ENCODE data around the gene TF.

Gene TF

GRCh38 chr3:133827684-133828083, 81.5 kb downstream of the TF start:
- no peak for DNase-seq (ENCODE audit: low spot score)
- TF ChIP-seq, protein P1, sequence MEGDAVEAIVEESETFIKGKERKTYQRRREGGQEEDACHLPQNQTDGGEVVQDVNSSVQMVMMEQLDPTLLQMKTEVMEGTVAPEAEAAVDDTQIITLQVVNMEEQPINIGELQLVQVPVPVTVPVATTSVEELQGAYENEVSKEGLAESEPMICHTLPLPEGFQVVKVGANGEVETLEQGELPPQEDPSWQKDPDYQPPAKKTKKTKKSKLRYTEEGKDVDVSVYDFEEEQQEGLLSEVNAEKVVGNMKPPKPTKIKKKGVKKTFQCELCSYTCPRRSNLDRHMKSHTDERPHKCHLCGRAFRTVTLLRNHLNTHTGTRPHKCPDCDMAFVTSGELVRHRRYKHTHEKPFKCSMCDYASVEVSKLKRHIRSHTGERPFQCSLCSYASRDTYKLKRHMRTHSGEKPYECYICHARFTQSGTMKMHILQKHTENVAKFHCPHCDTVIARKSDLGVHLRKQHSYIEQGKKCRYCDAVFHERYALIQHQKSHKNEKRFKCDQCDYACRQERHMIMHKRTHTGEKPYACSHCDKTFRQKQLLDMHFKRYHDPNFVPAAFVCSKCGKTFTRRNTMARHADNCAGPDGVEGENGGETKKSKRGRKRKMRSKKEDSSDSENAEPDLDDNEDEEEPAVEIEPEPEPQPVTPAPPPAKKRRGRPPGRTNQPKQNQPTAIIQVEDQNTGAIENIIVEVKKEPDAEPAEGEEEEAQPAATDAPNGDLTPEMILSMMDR (conservative IDR thresholded peaks at IDR 0.05; ENCODE audit: low read depth) = no peak
- ChIA-PET CTCF (no interaction called here), POLR2A (ENCODE audit: low non-redundant PET) (no interaction called here)
- no peak overlapping the region for H3K27ac ChIP-seq

DNA sequence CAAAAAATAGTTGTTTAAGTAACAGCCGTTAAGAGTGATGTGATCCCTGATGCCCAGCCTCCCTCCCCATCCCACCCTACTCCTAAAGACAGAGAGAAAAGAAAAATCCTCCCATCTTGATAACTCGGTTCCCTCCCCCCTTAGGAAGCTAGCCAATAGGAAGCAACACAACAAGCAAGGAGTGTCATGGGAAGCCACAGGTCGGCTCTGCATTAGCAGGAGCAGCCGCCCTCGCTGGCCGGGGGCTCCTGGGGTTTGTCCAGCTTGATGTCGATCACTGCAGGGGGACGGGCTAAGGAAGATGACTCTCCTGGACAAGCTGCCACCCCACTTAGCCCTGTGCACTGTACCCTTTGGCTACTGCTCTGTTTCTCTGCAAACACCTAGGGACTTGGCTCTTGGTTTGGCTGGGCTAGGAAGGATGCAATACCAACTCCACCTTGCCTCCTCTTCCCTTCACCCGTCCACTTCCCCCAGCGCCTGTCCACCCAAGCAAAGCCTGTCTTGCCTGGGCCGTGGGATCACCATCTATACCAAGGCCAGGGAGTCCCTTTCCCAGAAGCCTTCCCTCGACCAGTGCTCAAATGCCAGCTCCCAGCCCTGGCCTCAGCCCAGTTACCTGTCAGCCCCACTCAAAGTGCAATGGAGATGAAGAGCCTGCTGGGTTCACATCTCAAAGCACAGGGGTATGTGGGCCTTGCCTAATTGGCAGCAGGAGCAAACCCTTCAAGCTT, 82.5 kb downstream of the TF start:
- TF ChIP-seq, protein P1 (conservative IDR thresholded peaks at IDR 0.05; ENCODE audit: low read depth) = no peak
- no peak overlapping the region for H3K27ac ChIP-seq
- DNase-seq (ENCODE audit: low spot score) = no peak
- ChIA-PET POLR2A (ENCODE audit: low non-redundant PET) (no interaction called here), CTCF (no interaction called here)

- TF ChIP-seq, protein P1 (conservative IDR thresholded peaks at IDR 0.05; ENCODE audit: low read depth) = no peak
- no peak for DNase-seq (ENCODE audit: low spot score)
- CTCF ChIA-PET = no interaction called here
- no peak overlapping the region for H3K27ac ChIP-seq
- POLR2A ChIA-PET (ENCODE audit: low non-redundant PET) = no interaction called here
Measured at GRCh38 chr3:133829310-133829707, 83.1 kb downstream of the TF start.

- ChIA-PET POLR2A (ENCODE audit: low non-redundant PET) (no interaction called here), CTCF (no interaction called here)
- H3K27ac ChIP-seq = no peak overlapping the region
- TF ChIP-seq, protein P1 (conservative IDR thresholded peaks at IDR 0.05; ENCODE audit: low read depth) = no peak
- no peak for DNase-seq (ENCODE audit: low spot score)
Measured at GRCh38 chr3:133830071-133830470, 83.9 kb downstream of the TF start.

DNA sequence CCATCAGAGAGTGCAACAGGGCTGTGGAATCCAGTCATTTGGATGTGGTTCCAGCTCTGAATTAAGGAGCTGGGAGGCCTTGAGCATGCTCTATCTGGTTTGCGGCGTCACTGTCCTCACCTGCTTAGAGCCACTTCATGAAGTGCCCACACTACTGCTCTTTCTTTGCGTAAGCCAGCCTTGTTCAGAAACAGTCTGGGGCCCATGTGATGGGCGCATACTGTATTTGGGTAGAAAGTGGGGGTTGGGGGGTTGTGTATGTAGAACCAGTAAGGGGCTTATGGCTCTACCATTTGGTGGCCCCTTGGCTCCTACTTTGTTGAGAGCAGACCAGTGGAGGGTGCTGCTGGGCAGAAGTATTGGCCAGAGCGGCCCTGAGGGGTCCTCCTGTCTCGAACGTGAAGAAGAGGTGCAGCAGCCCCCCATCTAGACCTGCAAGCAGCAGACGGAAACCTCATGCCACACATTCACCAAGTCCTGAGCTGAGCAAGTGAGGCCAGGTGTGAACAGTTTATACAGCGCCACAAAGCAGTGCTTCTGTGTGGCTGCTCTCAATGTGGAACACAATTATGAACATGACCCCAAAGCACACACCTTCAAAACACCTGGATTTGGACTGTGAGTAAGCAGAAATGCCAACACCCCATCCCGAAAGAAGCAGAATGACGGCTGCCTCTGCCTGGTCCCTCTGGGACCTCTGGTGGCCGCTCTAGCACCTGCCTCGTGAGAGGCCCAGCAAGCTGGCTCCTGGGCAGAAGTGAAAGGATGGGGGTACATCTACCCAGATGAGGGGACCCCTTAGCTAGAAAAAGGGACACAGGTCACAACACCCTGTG, 86.0 kb downstream of the TF start:
- ChIA-PET CTCF (interaction anchor here (1.4 kb wide), 1 partner anchor 169 kb away, joined by 3 read pairs; no protein-coding TSS in a partner anchor), POLR2A (ENCODE audit: low non-redundant PET) (no interaction called here)
- no peak overlapping the region for H3K27ac ChIP-seq
- no peak for DNase-seq (ENCODE audit: low spot score)
- TF ChIP-seq, protein P1 (conservative IDR thresholded peaks at IDR 0.05; ENCODE audit: low read depth) = no peak

DNA sequence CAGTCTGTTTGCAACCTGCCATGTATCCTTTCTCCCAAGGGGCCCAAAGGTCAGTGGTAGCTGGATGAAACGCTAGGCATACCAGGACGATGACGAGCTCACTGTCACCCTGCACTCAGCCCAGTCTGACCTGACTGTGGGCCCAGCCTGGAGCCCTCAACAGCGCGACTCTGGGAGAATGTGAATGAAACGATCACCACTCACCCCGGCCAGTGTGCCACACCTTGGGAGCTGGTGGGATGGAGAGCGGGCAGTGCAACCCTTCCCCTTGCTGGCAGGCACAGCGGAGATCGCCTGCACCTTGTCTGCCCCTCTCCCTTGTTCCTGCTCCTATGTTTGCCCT, 86.6 kb downstream of the TF start:
- CTCF ChIA-PET = interaction anchor here (0.6 to 1.4 kb wide), 2 partner anchors 169 to 1462 kb away, joined by 3 to 6 read pairs; no protein-coding TSS in a partner anchor
- H3K27ac ChIP-seq = no peak overlapping the region
- DNase-seq (ENCODE audit: low spot score) = no peak
- POLR2A ChIA-PET (ENCODE audit: low non-redundant PET) = no interaction called here
- TF ChIP-seq, protein P1 (conservative IDR thresholded peaks at IDR 0.05; ENCODE audit: low read depth) = no peak
